Trophoblast cell (in vitro differentiated cells and primary cell): ENCODE results near the gene HES5.
A peak's percentile ranks its signal among the peaks of the same experiment; 100 is the strongest.

ENCODE experiments used
- DNase-seq, 2 donors: peaks; one replicate each; pipeline ENCODE4 v3.0.0-alpha.2; 2016
- H2AFZ ChIP-seq: 2 replicates; pipeline ENCODE4 v1.6.1; 2013; ENCODE audit warnings: low read length, moderate library complexity, mild to moderate bottlenecking; ENCODE audit not compliant: insufficient read depth, poor library complexity
- H2AK5ac ChIP-seq: 2 replicates; pipeline ENCODE4 v1.6.1; 2013; ENCODE audit warnings: mild to moderate bottlenecking, low read length
- H2BK120ac ChIP-seq: 2 replicates; pipeline ENCODE4 v1.6.1; 2013; ENCODE audit warnings: low read length, mild to moderate bottlenecking, moderate library complexity; ENCODE audit not compliant: insufficient read depth, poor library complexity
- H2BK12ac ChIP-seq: 2 replicates; pipeline ENCODE4 v1.6.1; 2013; ENCODE audit warnings: mild to moderate bottlenecking, low read length, moderate library complexity
- H2BK5ac ChIP-seq: 2 replicates; pipeline ENCODE4 v1.6.1; 2013; ENCODE audit warnings: low read length, low read depth, moderate library complexity, mild to moderate bottlenecking; ENCODE audit not compliant: poor library complexity
- H3K14ac ChIP-seq: 2 replicates; pipeline ENCODE4 v1.6.1; 2013; ENCODE audit warnings: mild to moderate bottlenecking, low read length
- H3K18ac ChIP-seq: 2 replicates; pipeline ENCODE4 v1.6.1; 2013; ENCODE audit warnings: mild to moderate bottlenecking, low read length
- H3K23ac ChIP-seq: 2 replicates; pipeline ENCODE4 v1.6.1; 2013; ENCODE audit warnings: low read length
- H3K27ac ChIP-seq: 2 replicates; pipeline ENCODE4 v1.5.1; 2013; ENCODE audit warnings: low read depth, mild to moderate bottlenecking, inconsistent platforms, low read length, moderate library complexity
- H3K27me3 ChIP-seq: 2 replicates; pipeline ENCODE4 v1.6.1; 2013; ENCODE audit warnings: inconsistent platforms, mild to moderate bottlenecking, low read length, moderate library complexity; ENCODE audit not compliant: insufficient read depth
- H3K36me3 ChIP-seq, 2 experiments: 1 replicate in 1 of 2; 2 replicates in 1 of 2; pipeline ENCODE4 v1.6.1; 2013; ENCODE audit warnings: low read length in 2 of 2, mild to moderate bottlenecking in 2 of 2, moderate library complexity in 1 of 2; ENCODE audit not compliant: insufficient read depth in 2 of 2, control insufficient read depth in 1 of 2
- H3K4ac ChIP-seq: 2 replicates; pipeline ENCODE4 v1.6.1; 2013; ENCODE audit warnings: low read depth, mild to moderate bottlenecking, low read length, moderate library complexity
- H3K4me1 ChIP-seq, 2 experiments: 1 replicate in 1 of 2; 2 replicates in 1 of 2; pipeline ENCODE4 v1.6.1; 2013; ENCODE audit warnings: low read length in 2 of 2, mild to moderate bottlenecking in 2 of 2, moderate library complexity in 1 of 2; ENCODE audit not compliant: insufficient read depth in 2 of 2, control insufficient read depth in 1 of 2
- H3K4me2 ChIP-seq: 2 replicates; pipeline ENCODE4 v1.6.1; 2013; ENCODE audit warnings: inconsistent platforms, mild to moderate bottlenecking, low read length, moderate library complexity
- H3K4me3 ChIP-seq: 2 replicates; pipeline ENCODE4 v1.5.1; 2013; ENCODE audit warnings: mild to moderate bottlenecking, low read depth, low read length, inconsistent platforms
- H3K79me1 ChIP-seq: one replicate; pipeline ENCODE4 v1.6.1; 2013; ENCODE audit warnings: low read length
- H3K79me2 ChIP-seq: 2 replicates; pipeline ENCODE4 v1.6.1; 2013; ENCODE audit warnings: low read length, mild to moderate bottlenecking; ENCODE audit not compliant: control insufficient read depth, insufficient read depth, poor library complexity
- H3K9ac ChIP-seq: 2 replicates; pipeline ENCODE4 v1.6.1; 2013; ENCODE audit warnings: mild to moderate bottlenecking, low read length
- H3K9me3 ChIP-seq: 2 replicates; pipeline ENCODE4 v1.6.1; 2013; ENCODE audit warnings: low read depth, mild to moderate bottlenecking, control low read depth, inconsistent platforms, low read length; ENCODE audit not compliant: insufficient read depth
- H4K12ac ChIP-seq: 2 replicates; pipeline ENCODE4 v1.6.1; 2013; ENCODE audit warnings: low read depth, mild to moderate bottlenecking, low read length, moderate library complexity
- H4K8ac ChIP-seq: 2 replicates; pipeline ENCODE4 v1.6.1; 2013; ENCODE audit warnings: low read depth, mild to moderate bottlenecking, low read length, moderate library complexity
- H4K91ac ChIP-seq: one replicate; pipeline ENCODE4 v1.6.1; 2013; ENCODE audit warnings: low read depth, mild to moderate bottlenecking, low read length, moderate library complexity
- WGBS: extraction: QIAGEN DNeasy Blood & Tissue Kit; methylation state at CpG from one replicate; pipeline ENCODE4 v1.1.7; 2013; ENCODE audit warnings: missing lambda C conversion rate; ENCODE audit not compliant: insufficient read length, insufficient coverage; ENCODE audit errors: extremely low coverage; 5-methylcytosine and 5-hydroxymethylcytosine counted together

HES5 gene

DNA sequence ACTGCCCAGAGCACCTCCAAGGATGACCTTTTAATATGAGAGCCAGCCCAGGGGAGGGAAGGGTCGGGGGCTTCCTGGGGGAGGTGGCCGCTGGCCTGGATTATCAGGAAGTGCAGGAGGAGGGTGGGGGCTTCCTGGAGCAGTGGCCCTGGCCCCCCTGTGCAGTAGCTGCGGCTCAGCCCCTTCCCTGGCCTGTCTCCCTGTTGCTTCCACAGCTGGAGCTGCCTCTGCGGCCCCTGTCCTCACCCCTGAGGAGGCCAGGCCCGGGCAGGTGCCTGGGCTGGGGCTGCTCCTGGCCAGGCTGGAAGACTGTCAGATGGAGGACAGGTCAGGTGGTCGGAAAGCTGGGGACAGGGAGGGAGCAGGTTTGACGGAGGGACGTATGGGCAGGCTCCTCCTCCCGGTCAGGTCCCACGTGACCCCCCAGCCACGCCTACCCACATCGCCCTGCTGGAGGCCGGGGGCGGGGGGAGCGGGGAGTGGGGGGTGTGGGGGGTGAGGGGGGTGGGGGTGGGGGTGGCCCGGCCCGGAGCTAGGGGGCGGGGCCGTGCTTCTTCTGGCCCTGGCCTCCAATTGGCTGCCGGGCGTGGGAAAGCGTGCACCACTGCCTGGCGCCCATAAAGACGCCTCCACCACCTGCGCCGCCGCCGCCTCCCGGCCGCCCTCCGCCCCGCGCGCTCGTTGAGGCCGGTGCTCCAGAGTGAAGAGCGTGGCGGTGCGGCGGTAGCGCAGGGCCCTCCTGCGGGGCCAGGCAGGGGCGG is 15.9 kb upstream of the HES5 start:
- no peak overlapping the region for H3K4ac ChIP-seq
- no peak overlapping the region for H3K23ac ChIP-seq
- WGBS, result no CpG with 5 or more reads among the region's 43 CpGs
- H3K18ac ChIP-seq, result peak overlapping the region; percentile 71
- no peak overlapping the region for H3K9ac ChIP-seq
- H4K8ac ChIP-seq, result peak overlapping the region; percentile 55
- peak overlapping the region; percentile 20 for H4K91ac ChIP-seq
- peaks cover 2% of the 10 kb centered on the region for H3K27me3 ChIP-seq
- H2BK12ac ChIP-seq, result no peak overlapping the region
- peak; percentile 87 to 90 for DNase-seq
- H3K4me2 ChIP-seq, result peak overlapping the region; percentile 57
- H3K4me1 ChIP-seq, result peaks cover 13 to 21% of the 10 kb centered on the region in 2 experiments
- H3K9me3 ChIP-seq, result no peaks in the 10 kb centered on the region
- H2AFZ ChIP-seq, result peak overlapping the region; percentile 32
- H2BK5ac ChIP-seq, result no peak overlapping the region
- H2BK120ac ChIP-seq, result no peak overlapping the region
- no peak overlapping the region for H3K27ac ChIP-seq
- H3K4me3 ChIP-seq, result peak overlapping the region; percentile 29
- H2AK5ac ChIP-seq, result no peak overlapping the region
- H3K14ac ChIP-seq, result peak overlapping the region; percentile 49
- no peaks in the 10 kb centered on the region for H3K79me2 ChIP-seq
- H4K12ac ChIP-seq, result no peak overlapping the region
- H3K36me3 ChIP-seq, result no peaks in the 10 kb centered on the region
- H3K79me1 ChIP-seq, result peaks cover 8% of the 10 kb centered on the region

DNA sequence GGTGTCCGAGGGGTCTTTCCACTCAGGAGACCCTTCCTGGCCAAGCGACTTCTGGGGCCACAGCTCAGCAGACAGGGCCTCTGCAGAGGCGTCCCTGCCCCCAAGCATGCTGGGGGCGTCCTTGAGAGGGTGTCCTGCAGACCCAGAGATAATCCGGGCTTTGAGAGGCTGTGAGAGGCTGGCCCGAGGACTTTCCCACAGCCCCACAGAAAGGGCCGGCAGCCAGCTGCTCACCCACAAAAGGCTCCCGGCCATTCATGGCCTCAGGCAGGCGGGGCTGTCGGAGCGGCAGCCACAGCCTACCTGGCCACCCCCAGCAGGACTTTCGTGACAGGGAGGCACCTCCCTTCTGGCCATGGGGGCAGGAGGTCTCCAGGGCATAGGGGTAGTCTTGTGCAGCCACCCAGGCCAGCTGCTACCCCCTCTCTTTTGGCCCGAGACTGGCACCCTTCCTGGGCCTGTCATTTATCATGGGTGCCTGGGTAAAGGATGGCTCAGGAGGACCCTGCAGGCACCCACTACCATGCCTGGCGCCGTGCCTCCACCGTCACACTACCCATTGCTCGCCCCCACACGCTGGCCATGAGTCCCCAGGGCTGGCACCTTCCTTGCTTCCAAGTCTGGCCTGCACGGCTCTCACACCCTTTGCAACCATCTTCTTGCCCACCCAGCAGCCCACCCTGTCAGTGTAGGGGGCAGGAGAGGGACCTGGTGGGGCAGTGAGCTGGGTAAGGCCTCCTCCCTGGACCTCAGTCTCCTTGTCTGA is 15.0 kb upstream of the HES5 start:
- H4K8ac ChIP-seq, result no peak overlapping the region
- no peak overlapping the region for H3K18ac ChIP-seq
- H3K4me1 ChIP-seq, result peaks cover 13 to 21% of the 10 kb centered on the region in 2 experiments
- no peak overlapping the region for H2BK120ac ChIP-seq
- H3K9me3 ChIP-seq, result no peaks in the 10 kb centered on the region
- peak; percentile 86 to 89 for DNase-seq
- no peak overlapping the region for H3K14ac ChIP-seq
- no peak overlapping the region for H3K4me3 ChIP-seq
- H4K12ac ChIP-seq, result no peak overlapping the region
- no peak overlapping the region for H3K9ac ChIP-seq
- no CpG with 5 or more reads among the region's 19 CpGs for WGBS
- no peak overlapping the region for H3K4me2 ChIP-seq
- H2AFZ ChIP-seq, result peak overlapping the region; percentile 11
- peak overlapping the region; percentile 20 for H4K91ac ChIP-seq
- H3K27ac ChIP-seq, result no peak overlapping the region
- peaks cover 4% of the 10 kb centered on the region for H3K27me3 ChIP-seq
- no peaks in the 10 kb centered on the region for H3K36me3 ChIP-seq
- peak overlapping the region; percentile 25 for H2BK12ac ChIP-seq
- H3K79me2 ChIP-seq, result no peaks in the 10 kb centered on the region
- peaks cover 8% of the 10 kb centered on the region for H3K79me1 ChIP-seq
- no peak overlapping the region for H3K23ac ChIP-seq
- no peak overlapping the region for H3K4ac ChIP-seq
- H2BK5ac ChIP-seq, result no peak overlapping the region
- no peak overlapping the region for H2AK5ac ChIP-seq

DNA sequence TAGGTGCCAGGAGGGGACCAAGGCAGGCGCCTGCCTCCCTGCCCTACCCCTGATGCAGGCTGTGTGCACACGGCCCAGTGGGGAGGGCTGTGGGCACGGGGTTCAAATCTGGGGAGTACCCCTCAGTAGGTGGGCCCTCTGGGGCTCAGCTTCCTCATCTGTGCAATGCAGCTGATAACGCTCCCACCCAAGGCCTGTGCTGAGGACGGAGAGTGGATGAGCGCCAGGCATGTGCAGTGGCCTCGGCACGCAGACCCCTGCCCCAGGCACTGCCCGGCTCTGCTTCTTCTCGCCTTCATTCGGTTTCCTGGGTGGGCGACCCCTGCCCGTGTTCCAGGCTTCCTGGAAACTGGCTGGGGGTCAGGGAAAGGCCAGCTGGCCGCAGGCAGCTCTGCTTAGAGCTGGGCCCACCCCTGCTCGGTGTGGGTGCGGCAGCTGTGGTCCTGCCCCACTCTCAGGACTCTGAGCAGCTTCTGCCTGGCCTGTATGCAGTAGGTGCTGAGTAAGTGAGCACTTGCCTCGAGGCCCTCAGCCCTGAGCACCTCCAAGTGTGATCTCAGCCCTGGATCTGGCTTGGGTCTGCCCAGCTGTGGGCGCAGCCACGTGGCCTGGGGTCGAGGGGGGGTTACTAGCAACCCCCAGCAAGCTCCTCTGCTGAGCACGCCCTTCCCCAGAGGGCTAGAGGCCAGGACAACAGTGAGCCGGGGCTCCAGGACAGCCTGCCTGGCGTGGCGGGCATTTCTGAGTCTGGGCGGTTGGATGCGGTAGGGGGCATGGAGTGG is 14.2 kb upstream of the HES5 start:
- no peak overlapping the region for H3K23ac ChIP-seq
- no peak overlapping the region for H3K27ac ChIP-seq
- H2AFZ ChIP-seq, result no peak overlapping the region
- peaks cover 13 to 21% of the 10 kb centered on the region in 2 experiments for H3K4me1 ChIP-seq
- no peak overlapping the region for H2BK5ac ChIP-seq
- H3K27me3 ChIP-seq, result peaks cover 4% of the 10 kb centered on the region
- no peak overlapping the region for H3K18ac ChIP-seq
- no peaks in the 10 kb centered on the region for H3K36me3 ChIP-seq
- no peak overlapping the region for H3K4me3 ChIP-seq
- no peak overlapping the region for H2AK5ac ChIP-seq
- H3K4ac ChIP-seq, result no peak overlapping the region
- no peak overlapping the region for H2BK120ac ChIP-seq
- H3K4me2 ChIP-seq, result no peak overlapping the region
- no peaks in the 10 kb centered on the region for H3K79me2 ChIP-seq
- H3K79me1 ChIP-seq, result peaks cover 8% of the 10 kb centered on the region
- no peak overlapping the region for H3K14ac ChIP-seq
- no CpG with 5 or more reads among the region's 26 CpGs for WGBS
- H3K9ac ChIP-seq, result no peak overlapping the region
- no peak overlapping the region for H4K12ac ChIP-seq
- H3K9me3 ChIP-seq, result no peaks in the 10 kb centered on the region
- H2BK12ac ChIP-seq, result no peak overlapping the region
- H4K91ac ChIP-seq, result no peak overlapping the region
- H4K8ac ChIP-seq, result no peak overlapping the region
- no peak for DNase-seq

DNA sequence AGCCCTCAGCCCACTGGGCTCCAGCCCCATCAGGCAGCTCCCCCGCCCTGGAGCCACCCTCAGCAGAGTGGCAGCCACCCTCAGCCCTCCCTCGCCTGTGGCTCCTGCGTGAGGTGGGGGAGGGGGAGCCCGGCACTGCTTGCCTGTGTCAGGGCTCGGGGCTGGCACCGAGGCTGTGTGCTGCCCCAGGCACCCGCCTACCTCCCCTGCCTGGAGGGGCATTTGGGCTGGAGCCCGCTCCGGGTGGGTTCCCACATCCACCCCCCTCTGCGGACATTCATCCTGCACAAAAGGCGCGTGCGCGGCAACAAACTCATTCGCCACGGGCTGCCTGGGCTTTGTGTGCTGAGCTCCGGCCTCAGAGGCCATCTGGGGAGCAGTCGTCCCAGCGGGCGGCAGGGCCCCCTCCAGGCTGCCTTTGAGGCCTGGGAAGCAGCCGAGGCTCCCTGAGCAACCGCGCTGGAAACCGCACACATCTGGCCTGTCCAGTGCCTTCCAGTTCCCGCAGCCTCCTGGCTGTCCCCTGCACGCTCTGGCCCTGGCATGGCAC is 13.6 kb upstream of the HES5 start:
- Histone ChIP-seq H3K4me2 (no peak overlapping the region), H3K27me3 (peaks cover 4% of the 10 kb centered on the region), H3K36me3 (no peaks in the 10 kb centered on the region), H3K4me1 (peaks cover 13 to 21% of the 10 kb centered on the region in 2 experiments), H3K4ac (no peak overlapping the region), H4K8ac (no peak overlapping the region), H3K9me3 (no peaks in the 10 kb centered on the region), H3K9ac (no peak overlapping the region), H3K79me2 (no peaks in the 10 kb centered on the region), H4K12ac (no peak overlapping the region), H2BK12ac (no peak overlapping the region), H3K14ac (no peak overlapping the region), H2BK5ac (no peak overlapping the region), H3K79me1 (peaks cover 8% of the 10 kb centered on the region), H2BK120ac (no peak overlapping the region), H3K18ac (no peak overlapping the region), H4K91ac (no peak overlapping the region), H3K4me3 (no peak overlapping the region), H3K27ac (no peak overlapping the region), H2AFZ (no peak overlapping the region), H3K23ac (no peak overlapping the region), H2AK5ac (no peak overlapping the region)
- peak in 1 of 2 donors; percentile 28 for DNase-seq
- WGBS, result no CpG with 5 or more reads among the region's 26 CpGs
